H54 (cell line): ENCODE data around the gene NAALADL1.

Experiments used
- DNase-seq: peaks from one replicate; pipeline ENCODE4 v3.0.0; 2011; ENCODE audit warnings: low spot score, mixed read lengths; ENCODE audit not compliant: insufficient read length
- FAIRE-seq: peaks from 3 replicates; lab custom pipeline; 2011; peaks lifted over from hg19 to GRCh38; lab: Jason Lieb, UNC
- POLR2A ChIP-seq: IDR thresholded peaks from 2 replicates; pipeline ENCODE4 v1.6.1; 2011; ENCODE audit warnings: low read depth, mild to moderate bottlenecking, low read length

Gene NAALADL1, protein sequence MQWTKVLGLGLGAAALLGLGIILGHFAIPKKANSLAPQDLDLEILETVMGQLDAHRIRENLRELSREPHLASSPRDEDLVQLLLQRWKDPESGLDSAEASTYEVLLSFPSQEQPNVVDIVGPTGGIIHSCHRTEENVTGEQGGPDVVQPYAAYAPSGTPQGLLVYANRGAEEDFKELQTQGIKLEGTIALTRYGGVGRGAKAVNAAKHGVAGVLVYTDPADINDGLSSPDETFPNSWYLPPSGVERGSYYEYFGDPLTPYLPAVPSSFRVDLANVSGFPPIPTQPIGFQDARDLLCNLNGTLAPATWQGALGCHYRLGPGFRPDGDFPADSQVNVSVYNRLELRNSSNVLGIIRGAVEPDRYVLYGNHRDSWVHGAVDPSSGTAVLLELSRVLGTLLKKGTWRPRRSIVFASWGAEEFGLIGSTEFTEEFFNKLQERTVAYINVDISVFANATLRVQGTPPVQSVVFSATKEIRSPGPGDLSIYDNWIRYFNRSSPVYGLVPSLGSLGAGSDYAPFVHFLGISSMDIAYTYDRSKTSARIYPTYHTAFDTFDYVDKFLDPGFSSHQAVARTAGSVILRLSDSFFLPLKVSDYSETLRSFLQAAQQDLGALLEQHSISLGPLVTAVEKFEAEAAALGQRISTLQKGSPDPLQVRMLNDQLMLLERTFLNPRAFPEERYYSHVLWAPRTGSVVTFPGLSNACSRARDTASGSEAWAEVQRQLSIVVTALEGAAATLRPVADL

DNA sequence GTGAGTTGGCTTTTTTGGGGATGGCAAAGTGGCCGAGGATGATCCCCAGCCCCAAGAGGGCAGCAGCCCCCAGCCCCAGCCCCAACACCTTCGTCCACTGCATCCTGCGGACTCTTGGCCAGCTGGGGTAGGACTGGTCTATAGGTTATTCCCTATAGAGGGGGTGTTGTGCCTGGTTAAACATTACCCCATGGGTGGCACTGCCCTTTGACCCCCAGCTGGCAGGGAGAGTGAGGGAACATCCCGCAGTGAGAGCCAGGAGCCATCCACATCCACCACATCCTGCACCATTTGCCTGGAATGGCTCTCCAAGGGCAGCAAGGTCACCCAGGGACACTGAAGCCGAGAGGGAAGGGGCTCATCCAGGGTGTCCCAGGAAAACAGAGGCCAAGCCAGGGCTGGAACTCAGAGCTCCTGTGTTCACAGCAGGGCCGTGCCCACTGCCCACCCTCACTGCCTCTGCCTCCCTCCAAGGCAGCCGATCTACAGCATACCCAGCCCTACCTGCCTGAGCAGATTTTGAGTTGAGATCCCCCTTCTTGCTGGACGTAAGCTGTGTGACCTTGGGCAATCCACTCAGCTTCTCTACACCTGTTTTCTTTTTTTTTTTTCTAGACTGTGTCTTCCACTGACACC lies at the start of gene NAALADL1:
TSS of gene NAALADL1 (minus strand) at position 135 of the 636 bp plus-strand sequence. CDS start at position 103, 32 bp downstream.
- FAIRE-seq (no peak), DNase-seq (no peak)
- TF ChIP-seq POLR2A, result no peak

DNA sequence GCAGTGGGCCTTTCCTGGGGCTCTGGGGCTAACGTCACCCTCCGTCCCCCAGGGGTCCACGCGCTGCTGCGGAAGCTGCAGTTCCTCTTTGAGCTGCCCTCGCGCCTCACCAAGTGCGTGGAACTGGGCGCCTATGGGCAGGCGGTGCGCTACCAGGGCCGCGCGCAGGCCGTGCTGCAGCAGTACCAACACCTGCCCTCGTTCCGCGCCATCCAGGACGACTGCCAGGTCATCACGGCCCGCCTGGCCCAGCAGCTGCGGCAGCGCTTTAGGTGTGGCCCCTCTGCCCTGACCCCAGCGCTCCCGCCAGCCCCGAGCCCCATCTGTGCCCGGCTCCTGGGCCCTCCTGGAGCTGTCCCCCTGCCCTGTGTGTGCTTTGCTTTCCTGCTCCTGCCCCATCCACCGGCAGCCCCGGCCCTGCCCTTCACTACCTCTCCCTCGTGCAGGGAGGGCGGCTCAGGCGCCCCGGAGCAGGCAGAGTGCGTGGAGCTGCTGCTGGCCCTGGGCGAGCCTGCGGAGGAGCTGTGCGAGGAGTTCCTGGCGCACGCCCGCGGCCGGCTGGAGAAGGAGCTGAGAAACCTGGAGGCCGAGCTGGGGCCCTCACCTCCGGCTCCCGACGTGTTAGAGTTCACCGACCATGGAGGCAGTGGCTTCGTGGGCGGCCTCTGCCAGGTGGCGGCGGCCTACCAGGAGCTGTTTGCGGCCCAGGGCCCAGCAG lies 49.6 kb upstream of the NAALADL1 start:
- TF ChIP-seq POLR2A, result no peak
- DNase-seq (no peak), FAIRE-seq (no peak)

DNA sequence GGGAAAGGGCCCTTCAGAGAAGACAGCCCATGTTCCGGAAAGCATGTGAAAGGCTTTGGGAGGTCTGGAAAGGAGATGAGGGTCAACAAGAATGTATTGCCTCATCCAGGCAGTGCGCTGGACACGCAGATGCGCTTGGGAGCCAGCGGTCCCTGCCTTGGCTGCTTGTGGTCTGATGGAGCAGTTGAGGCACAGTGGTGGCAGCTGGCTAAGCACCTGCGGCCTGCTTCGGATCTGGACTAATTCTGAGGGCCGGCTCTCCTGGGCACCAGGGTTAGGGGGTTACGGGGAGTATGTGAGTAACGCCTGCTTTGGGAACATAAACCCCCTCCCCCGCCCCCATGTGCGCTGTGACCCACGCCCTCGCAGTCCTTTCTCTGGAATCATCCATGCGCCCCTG lies 48.7 kb upstream of the NAALADL1 start:
- no peak for FAIRE-seq
- no peak for TF ChIP-seq POLR2A
- no peak for DNase-seq

DNA sequence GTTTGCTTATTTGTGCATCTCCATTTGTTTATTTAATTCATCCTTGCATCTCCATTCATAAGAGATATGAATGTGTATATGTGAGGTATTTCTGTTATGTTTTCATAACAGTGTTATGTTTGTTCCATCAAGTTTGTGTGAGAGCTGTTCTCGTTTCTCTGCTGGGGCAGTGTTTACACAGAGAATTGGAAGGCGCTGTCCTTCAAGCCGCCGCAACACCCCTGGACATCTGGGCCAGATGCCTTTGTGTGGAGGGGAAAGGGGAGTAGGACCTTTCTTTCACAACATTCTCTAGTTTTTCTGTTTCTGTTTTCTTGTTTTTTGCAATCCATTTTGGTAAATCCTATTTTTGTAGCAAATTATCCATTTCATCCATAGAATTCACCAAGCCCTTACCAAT lies 46.3 kb upstream of the NAALADL1 start:
- no peak for TF ChIP-seq POLR2A
- DNase-seq (no peak), FAIRE-seq (no peak)

DNA sequence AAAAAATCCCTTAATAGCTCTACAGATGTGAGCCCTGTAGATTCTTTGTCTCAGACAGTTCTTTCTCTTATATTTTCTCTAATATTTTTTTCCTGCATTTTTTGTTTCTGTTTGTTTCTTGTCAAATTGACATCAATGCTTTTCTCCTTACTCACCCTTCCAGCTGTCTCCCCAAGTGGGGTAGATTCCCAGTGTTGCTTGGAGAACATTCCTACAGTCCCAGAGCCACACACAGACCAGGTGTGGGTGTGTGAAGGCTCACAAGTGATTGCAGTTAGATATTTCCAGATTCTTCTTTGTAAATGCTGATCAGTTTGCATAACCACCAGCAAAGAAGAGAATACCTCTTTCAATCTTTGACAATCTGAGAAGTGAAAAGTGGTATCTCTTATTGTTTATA lies 45.1 kb upstream of the NAALADL1 start:
- TF ChIP-seq POLR2A, result no peak
- no peak for DNase-seq
- no peak for FAIRE-seq

DNA sequence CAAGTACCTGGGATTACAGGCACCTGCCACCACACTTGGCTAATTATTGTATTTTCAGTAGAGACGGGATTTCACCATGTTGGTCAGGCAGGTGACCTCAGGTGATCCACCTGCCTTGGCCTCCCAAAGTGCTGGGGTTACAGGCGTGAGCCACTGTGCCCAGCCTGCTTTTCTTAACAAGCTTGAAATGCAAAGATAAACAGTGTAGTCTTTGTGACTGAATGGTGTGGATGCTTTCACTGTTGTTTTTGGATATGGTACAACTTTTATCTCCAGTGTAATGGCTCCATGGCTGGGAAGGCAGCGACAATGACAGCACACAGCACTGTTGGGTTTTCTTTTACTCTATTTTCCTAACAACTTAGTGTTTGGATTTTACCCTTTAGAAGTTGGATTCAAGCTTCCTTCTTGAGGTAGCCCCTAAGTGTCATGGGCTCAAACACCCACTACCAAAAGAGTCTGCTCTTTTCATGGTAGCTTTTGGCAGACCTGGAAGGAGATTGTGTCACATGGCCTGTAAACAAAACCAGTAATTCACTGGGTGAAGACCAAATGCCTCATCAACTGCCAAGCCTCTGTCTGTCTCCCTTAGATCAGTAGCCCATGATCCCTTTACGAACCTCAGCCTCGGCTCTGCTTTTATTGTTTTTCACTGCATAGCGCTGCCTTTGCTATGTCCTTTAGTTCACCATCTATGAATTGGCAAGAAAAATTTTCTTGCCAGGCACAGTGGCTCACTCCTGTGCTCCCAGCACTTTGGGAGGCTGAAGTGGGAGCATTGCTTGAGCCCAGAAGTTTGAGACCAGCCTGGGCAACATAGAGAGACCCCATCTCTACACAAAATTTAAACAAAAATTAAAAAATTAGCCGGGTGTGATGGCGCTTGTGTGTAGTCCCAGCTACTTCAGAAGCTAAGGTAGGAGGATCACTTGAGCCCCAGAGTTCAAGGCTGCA lies 44.1 kb upstream of the NAALADL1 start:
- no peak for TF ChIP-seq POLR2A
- FAIRE-seq (no peak), DNase-seq (no peak)

DNA sequence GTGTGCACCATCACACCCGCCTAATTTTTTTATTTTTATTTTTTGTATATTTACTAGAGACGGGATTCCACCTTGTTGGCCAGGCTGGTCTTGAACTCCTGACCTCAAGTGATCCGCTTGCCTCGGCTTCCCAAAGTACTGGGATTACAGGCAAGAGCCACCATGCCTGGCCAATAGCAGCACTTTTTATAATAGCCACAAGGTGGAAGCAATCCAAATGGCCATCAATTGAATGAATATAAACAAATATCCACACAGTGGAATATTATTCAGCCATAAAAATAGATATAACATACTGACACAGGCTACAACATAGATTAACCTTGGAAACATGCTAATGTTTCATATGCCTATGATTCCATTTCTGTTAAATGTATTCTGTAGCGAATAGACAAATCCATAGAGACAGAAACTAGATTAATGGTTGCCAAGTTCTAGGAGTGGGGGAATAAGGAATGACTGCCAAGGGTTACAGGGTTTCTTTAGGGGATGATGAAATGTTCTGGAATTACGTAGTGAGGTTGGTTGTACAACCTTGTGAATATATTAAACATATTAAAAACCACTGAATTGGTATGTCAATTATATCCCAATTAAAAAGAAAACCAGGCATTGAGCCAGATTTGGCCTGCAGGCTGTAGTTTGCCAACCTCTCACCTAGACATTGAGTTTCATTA lies 42.5 kb upstream of the NAALADL1 start:
- FAIRE-seq (no peak), DNase-seq (no peak)
- no peak for TF ChIP-seq POLR2A

DNA sequence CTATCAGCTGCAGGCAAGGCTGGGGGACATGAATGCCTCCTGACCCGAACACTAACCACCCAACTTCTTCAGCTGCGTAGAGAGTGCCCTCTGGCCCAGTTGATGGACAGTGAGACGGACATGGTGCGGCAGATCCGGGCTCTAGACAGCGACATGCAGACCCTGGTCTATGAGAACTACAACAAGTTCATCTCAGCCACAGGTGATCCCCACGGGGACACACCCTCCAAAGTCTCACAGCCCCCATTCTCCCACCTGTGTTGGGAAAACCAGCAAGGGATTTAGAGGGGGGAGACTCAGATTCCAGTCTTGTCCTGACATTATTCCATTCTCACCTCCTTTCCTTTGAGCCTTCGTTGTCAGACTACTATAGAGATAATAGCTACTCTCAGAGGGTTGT lies 38.6 kb upstream of the NAALADL1 start:
- DNase-seq (no peak), FAIRE-seq (no peak)
- no peak for TF ChIP-seq POLR2A

DNA sequence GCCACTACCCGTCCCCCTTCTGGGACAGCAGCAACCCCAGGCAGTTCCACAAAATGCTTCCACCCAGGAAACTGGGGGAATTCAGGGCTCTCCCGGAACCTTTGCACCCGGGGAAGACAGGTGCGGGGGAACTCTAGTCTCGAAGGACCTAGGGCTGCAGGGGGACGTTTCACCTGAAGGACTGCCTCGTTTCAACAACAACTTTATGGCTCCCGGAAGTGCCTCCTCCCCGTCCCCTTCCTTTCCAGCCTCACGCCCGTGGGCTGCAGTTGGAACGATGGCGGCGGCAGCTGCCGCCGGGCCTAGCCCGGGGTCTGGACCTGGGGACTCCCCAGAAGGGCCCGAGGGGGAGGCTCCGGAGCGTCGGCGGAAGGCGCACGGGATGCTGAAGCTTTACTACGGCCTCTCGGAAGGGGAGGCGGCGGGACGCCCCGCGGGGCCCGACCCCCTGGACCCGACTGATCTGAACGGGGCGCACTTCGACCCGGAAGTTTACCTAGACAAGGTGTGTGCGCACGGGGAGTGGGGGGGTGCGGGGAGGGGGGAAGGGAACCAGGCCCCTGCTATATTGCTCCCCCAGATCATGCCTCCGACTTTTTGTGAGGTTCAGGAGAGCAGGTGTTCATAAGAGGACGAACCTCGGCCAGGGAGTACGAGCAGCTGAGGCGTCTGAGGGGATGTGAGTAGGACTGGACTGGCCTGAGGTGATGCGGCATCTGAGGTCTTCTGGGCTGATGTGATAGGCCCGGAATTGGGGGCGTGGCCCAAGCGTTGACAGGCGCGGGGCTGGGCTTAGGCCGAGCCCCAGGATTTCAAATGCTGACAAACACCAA lies 37.8 kb upstream of the NAALADL1 start, which contains the start of gene VPS51:
TSS of gene VPS51 (plus strand) at position 241 of the 833 bp plus-strand sequence. CDS start at position 278, 37 bp downstream.
- FAIRE-seq (no peak), DNase-seq (peak; percentile 97)
- peak; percentile 95 for TF ChIP-seq POLR2A

DNA sequence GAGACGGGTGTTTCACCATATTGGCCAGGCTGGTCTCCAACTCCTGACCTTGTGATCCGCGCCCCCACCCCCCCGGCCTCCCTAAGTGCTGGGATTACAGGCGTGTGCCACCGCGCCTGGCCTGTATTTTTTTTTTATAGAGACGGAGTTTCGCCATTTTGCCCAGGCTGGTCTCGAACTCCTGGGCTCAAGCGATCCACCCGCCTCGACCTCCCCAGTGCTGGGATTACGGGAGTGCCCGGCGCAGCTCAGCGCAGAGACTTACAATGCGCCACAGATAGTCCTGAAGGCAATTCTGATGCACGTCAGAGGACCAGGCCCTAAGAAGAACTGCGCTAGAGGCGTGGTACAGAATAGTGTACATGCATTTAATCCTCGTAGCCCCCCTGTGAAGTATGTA lies 37.1 kb upstream of the NAALADL1 start:
- DNase-seq (no peak), FAIRE-seq (no peak)
- no peak for TF ChIP-seq POLR2A

DNA sequence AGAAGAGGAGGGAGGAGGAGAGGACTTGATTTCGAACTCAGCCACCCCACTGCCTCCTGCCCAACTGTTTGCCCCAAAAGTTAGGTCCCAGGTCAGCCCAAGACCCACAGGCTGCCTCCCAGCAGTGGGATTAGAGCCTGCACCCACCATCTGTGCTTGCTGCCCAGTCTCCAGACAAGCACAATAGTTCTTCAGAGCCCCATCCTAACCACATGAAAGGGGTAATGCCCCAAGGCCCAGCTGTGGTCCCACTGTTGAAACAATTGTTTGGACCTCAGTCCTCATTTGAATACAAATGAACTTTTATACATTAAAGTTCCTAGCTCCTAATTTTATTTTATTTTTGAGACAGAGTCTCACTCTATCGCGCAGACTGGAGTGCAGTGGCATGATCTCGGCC lies 32.3 kb upstream of the NAALADL1 start:
- DNase-seq, result no peak
- no peak for TF ChIP-seq POLR2A
- FAIRE-seq, result no peak
